GM10266 (cell line): ENCODE results near the gene HYI.
A peak's percentile ranks its signal among the peaks of the same experiment; 100 is the strongest.
"Not testable (repeated sequence)": the region's sequence is repeated elsewhere in the genome, so short reads cannot be mapped to it uniquely, and the experiment has no call there.

Source experiments
- DNase-seq: peaks from one replicate; pipeline ENCODE4 v3.0.0; 2012; ENCODE audit errors: extremely low spot score
- CTCF ChIP-seq: IDR thresholded peaks from 2 replicates; pipeline ENCODE4 v1.5.1; 2012; ENCODE audit warnings: mild to moderate bottlenecking, low read depth; ENCODE audit not compliant: control insufficient read depth, insufficient read depth; ENCODE audit errors: missing control alignments

Gene HYI

GRCh38 chr1:43421976-43422750 lies 31.6 kb downstream of the HYI start:
- TF ChIP-seq CTCF: no peak
- DNase-seq: no peak

GRCh38 chr1:43421396-43421795 lies 32.3 kb downstream of the HYI start:
- no peak for TF ChIP-seq CTCF
- no peak for DNase-seq

GRCh38 chr1:43420874-43421273 lies 32.9 kb downstream of the HYI start:
- TF ChIP-seq CTCF: no peak
- no peak for DNase-seq

DNA sequence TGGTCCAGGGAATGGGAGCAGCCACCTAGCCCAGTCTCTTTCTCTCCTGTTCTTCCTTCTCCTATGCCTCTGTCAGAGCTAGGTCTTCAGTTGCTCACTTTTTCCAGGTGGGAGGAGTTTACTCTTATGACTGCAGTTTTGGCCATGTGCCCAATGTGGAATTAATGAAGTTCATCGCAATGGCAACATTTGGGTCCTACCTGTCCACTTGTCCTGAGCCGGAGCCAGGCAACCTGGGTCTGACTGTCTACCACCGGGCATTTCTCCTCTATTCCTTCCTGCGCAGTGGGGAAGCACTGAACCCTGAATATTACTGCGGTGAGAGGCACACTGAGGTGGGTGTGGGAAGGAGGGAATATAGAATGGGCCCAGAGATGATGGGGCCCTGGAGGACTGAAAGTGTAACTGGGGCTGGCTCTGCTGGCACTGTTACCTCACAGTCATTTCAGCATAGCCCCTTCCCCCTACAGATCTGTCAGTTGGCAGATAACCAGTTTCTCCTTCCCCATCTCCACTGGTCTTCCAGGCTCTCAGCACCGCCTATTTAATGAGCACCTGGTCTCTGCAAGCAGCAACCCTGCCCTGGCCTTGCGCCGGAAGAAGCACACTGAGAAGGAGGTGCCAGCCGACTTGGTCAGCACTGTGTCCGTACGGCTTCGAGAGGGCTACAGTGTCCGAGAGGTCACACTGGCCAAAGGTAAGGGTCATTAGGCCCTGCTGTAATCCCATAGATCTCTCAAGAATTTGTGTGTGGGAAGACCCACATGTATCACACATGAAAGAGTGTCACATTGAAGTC lies 33.9 kb downstream of the HYI start:
- no peak for DNase-seq

GRCh38 chr1:43418858-43419257 lies 34.9 kb downstream of the HYI start:
- TF ChIP-seq CTCF: no peak
- no peak for DNase-seq

More for the DNA sequence above, 33.9 kb downstream of the HYI start:
- TF ChIP-seq CTCF: no peak

- DNase-seq: no peak
- TF ChIP-seq CTCF: no peak
These were observed 37.8 kb downstream of the HYI start for GRCh38 chr1:43415901-43416300.

DNA sequence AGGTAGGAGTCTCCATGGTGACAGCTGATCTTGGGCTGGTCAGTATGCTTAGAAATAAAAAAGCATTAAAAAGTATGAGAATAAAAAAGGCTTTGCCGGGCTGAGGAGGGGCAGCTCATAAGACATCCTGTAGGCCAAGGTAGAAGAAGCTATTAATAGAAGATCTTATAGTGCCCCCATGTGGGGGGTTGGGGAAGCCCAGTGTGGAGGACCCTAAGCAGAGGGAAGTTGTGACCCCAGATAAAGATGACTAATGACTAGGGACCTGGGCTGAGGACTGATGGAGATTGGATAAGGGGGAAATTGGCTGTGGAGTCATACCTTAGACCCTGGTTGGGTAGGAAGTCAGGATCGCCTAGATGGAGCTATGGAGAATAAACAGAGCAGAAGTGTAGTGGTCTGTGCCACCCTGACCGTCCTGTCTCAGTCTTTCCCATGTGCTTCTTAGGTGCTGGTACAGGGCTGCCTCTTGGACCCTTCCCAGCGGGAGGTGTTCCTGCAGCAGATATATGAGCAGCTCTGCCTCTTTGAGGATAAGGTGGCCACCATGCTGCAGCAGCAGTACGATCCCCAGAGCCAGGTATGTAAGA lies 39.0 kb downstream of the HYI start:
- TF ChIP-seq CTCF: peak; percentile 50

DNA sequence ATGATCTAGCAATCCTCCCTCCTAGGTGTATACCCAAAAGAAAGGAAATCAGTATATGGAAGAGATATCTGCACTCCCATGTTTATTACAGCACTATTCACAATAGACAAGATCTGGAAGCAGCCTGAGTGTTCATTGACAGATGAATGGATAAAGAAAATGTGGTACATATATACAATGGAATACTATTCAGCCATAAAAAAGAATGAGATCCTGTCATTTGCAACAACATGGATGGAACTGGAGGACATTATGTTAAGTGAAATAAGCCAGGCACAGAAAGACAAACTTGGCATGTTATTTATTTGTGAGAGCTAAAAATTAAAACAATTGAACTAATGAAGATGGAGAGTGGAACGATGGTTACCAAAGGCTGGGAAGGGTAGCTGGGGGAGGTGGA lies 40.3 kb downstream of the HYI start:
- not testable (repeated sequence) for DNase-seq

More for the DNA sequence above, 39.0 kb downstream of the HYI start:
- peak; percentile 34 for DNase-seq
